UCSD-AML1 (cell line): ENCODE data around the gene PEF1.
A peak's percentile ranks its signal among the peaks of the same experiment; 100 is the strongest.

ENCODE experiments used
- DNase-seq: peaks from one replicate; lab custom pipeline; 2025; ENCODE audit not compliant: unreplicated experiment; lab: John Stamatoyannopoulos, UW

Gene PEF1, protein sequence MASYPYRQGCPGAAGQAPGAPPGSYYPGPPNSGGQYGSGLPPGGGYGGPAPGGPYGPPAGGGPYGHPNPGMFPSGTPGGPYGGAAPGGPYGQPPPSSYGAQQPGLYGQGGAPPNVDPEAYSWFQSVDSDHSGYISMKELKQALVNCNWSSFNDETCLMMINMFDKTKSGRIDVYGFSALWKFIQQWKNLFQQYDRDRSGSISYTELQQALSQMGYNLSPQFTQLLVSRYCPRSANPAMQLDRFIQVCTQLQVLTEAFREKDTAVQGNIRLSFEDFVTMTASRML

DNA sequence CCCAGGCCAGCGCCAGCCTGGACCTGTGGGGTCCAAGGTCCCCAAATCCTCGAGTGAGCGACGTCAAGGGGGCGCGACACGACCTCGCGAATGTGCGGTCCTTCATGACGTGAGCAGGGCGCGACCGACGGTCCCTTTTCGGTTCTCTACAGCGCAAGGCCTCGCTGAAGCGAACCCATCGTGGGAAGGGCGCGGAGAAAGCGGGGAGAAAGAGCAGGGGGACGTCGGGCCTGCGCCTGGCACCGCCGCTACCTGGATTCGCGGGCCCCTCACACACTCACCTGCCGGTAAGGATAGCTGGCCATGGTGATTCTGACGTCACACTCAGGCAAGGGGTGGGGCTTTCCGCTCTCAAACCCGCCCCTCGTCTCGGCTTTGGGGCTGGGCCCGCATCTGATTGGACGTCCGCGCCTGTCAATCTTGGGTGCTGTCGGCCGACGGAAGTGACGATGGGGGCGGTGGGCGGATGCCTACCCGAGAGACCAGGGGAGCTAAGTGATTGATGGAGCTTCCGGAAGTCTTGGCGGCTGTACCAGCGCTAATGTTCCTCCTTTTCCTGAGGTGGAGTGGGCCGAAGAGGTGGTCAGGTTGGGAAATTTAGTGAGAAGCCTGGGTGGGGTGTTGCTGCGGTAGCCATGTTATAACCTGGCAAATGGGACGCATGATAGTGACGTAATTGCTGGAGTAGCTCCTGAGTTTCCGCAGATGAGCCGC, at the start of gene PEF1:
PEF1 (minus strand) TSS at position 317 of the 714 bp plus-strand sequence; CDS start at position 305, 12 bp downstream.
- peak; percentile 98 for DNase-seq

GRCh38 chr1:31693231-31693630, 48.6 kb upstream of the PEF1 start:
- no peak for DNase-seq

GRCh38 chr1:31691951-31692350, 47.3 kb upstream of the PEF1 start:
- DNase-seq: no peak

DNA sequence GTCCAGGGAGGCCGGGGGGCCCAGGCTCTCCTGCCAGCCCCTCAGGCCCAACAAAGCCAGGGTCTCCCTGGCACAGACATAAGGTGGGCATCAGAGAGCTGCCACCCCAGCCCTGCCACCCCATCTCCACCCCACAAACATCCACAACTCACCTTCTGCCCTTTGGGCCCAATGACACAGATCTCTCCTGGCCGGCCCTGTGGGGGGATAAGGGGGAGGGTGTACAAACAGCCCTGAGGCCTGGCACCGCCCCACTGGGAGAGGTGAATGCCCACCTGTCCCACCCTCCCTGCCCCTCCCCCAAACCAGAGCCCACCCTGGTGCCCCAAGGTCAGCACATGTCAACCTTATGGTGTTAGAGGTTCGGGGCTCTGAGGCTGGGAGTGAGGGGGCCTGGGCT, 46.8 kb upstream of the PEF1 start:
- DNase-seq: no peak

- DNase-seq: no peak
Measured at GRCh38 chr1:31690921-31691320, 46.2 kb upstream of the PEF1 start.

DNA sequence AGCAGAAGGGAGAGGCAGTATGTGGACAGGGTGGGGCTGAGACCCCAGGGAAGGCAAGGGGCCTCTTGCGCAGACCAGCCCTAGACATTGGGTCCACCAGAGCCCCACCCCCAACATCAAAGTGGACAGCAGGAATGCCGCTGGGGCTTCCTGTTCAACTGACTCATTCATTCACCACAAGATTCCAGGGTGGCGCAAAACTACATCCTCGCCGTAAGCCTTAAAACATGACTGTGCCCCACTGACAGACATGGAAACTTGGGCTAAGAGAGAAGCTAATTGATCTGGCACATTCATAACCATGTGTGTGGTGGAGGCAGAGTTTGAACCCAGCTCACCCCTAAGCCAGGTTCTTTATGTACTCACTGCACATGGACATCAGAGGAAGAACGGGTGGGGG, 45.2 kb upstream of the PEF1 start:
- peak; percentile 28 for DNase-seq

- DNase-seq: no peak
Measured at GRCh38 chr1:31689379-31689778, 44.7 kb upstream of the PEF1 start.

- DNase-seq: no peak
Measured at GRCh38 chr1:31688233-31688918, 43.7 kb upstream of the PEF1 start.

GRCh38 chr1:31687601-31688000, 42.9 kb upstream of the PEF1 start:
- no peak for DNase-seq

- no peak for DNase-seq
Measured at GRCh38 chr1:31685795-31686194, 41.1 kb upstream of the PEF1 start.

- peak; percentile 14 for DNase-seq
Measured at GRCh38 chr1:31683997-31684396, 39.3 kb upstream of the PEF1 start.

GRCh38 chr1:31681415-31681814, 36.7 kb upstream of the PEF1 start:
- DNase-seq: no peak

DNA sequence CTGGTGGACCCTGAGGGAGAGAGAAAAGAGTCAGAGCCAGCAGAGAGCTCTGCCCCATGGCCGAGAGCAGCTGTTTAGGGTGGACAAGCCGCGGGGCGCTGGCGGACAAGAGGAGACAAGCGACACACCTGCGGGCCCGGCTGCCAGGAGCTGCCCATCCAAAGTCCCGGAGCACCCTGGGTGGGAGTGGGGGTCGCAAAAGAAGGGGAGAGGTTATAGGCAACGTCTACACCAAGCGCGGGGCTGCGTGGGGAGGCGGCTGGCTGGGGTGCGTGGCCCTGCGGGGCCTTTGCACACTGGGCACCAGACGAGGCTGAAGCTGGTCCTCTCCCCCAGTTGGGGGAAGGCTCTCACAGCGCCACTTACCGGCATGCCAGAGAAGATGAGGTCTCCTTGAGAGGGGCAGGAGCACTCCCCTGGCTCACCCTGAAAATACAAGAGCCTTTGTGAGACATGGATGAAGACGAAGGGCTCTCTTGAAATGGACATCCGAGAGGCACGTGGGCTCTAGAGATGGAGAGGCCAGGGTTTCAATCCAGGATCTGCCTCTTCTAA, 35.1 kb upstream of the PEF1 start:
- DNase-seq: no peak

DNA sequence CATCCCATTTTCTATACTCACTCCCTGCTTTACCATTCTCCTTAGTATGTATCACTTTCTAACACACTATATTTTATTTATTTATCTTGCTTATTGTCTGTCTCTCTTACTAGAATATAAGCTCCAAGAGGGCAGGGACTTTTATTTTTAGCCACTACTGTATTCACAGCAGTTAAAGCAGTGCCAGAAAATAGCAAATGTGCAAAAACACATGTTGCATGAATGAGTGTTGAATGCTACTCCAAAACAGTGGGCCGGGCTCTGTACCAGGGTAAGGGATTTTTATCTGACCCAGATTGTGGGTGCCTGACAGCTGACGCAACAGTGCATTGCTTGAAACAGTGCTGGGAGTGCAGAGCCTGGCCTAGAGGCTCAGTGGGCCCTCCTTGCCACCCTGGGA, 34.4 kb upstream of the PEF1 start:
- no peak for DNase-seq

DNA sequence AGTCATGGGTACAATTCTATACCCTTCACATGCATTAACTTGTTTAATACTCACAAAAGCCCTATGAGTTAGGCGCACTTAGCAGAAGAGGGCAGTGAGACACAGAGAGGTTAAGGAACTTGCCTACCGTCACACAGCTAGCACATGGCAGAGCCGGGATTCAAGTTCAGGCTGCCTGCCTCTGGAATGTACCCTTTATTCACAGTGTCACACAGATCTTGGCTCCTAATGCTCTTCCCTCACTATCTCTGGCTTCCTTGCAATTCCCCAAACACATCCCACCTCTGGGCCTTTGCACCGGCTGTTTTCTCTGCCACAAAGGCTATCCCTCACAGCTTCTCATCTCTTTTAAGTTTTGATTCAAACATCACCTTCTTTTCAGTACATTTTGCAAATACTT, 34.0 kb upstream of the PEF1 start:
- no peak for DNase-seq

- DNase-seq: no peak
Measured at GRCh38 chr1:31677949-31678348, 33.3 kb upstream of the PEF1 start.

- DNase-seq: no peak
Measured at GRCh38 chr1:31677401-31677800, 32.7 kb upstream of the PEF1 start.

GRCh38 chr1:31675756-31676155, 31.1 kb upstream of the PEF1 start:
- no peak for DNase-seq

GRCh38 chr1:31675161-31675560, 30.5 kb upstream of the PEF1 start:
- DNase-seq: no peak

GRCh38 chr1:31674626-31675025, 29.9 kb upstream of the PEF1 start:
- no peak for DNase-seq

DNA sequence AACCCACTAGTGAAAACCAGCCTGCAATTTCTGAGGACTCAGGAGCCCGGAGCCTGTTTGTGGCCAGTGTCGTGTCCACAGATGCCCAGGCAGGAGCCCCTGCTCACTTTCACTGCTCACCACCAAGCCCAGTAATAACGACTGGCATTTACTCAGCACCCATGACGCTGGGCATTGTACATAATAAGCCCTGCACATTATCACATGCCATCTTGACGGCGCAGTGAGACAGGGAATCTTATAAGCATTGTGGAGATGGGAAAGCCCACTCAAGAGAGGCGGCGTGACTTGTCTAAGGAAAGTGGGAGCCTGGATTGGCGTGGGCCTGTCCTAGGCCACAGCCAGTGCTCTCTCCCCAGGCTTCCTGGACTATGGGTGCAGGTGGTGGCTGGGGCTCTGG, 28.8 kb upstream of the PEF1 start:
- DNase-seq: no peak

- DNase-seq: no peak
Measured at GRCh38 chr1:31672986-31673385, 28.3 kb upstream of the PEF1 start.
